ENCODE measurements around the gene MTHFR. TPM values are rescaled to one million over a fixed set of nuclear protein-coding genes. Genes with fewer than 3 reads are reported as not detected.

MTHFR gene
- total RNA-seq (10 to 100 TPM; 16.8 to 38.3 (median 27.9) TPM), polyA plus RNA-seq (10 to 100 TPM in 2 of 3 donors, 1 to 10 TPM in 1; 6.6 to 34.6 (median 13.6) TPM)

DNA sequence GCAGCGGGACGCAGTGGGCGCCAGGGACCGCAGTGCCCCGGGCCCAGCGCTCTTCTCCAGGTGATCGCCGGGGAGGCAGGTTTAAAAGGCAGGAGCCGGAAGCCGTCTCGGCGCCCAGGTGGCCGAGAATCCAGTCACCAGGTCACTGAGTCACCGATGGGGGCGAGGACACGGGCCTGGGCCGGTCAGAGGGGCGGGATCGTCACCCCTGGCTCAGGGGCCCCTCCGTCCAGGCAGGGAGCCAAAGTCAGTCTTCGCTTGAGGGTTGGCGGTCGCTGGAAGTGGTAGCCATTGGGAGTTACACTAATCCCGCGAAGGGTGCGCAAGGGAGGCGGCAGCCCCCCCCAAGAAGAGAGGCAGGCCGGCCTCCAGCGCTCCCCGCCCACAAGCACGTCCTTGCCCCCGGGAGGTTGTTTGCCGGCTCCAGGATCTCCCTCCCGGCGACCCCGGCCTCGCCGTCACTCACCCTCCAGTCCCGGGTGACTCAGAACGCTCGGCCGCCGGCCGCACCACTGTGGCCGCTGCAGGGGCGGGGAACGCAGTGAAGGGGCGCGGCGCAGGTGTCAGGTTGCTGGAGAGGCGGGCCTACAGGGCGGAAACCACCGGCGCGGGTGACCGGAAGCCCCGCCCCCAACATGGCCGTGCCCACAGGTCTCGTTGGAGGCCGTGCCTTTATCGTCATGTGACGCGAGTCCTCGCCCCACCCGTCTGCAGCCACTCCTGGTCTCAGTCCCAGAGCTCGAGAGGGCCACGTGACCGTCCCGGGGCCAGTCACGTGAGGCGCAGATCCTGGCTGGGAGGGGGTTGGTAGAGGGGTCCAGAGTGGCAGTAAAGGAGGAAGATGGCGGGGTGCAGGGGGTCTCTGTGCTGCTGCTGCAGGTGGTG is at the start of gene MTHFR, which contains the start of gene CLCN6:
TSS of gene MTHFR (minus strand) at position 543 of the 885 bp plus-strand sequence. CDS start 2,848 bp downstream, outside the sequence.
TSS of gene CLCN6 (plus strand) at position 770 of the 885 bp plus-strand sequence. CDS start at position 842, 72 bp downstream.
- H3K4me1 ChIP-seq = peaks cover 0 to 61% (median 60%) of the 10 kb centered on the region in 4 donors
- H3K36me3 ChIP-seq = peaks cover under 1 to 36% (median 10%) of the 10 kb centered on the region in 4 donors
- DNase-seq = peak; percentile 100
- peak within 1 kb of the TSS; percentile 95 to 99 (median 97) for H3K27ac ChIP-seq
- peak within 1 kb of the TSS; percentile 77 to 90 (median 80) for H3K4me3 ChIP-seq
- 0 to 1% methylated on average over 72 of the region's 72 CpGs for WGBS, 2 donors
- no peaks in the 10 kb centered on the region for H3K27me3 ChIP-seq
- intact Hi-C loops (cut with DNase I) = loop anchor here (10.0 kb wide), 1 partner anchor 531 kb away; the partner anchor contains the start of gene UBIAD1
- H3K9me3 ChIP-seq = no peaks in the 10 kb centered on the region
- TF ChIP-seq EP300 (IDR thresholded peaks at IDR 0.05) = peak in 2 of 4 donors; percentile 34 to 96
- peak; percentile 98 to 99 (median 98) for TF ChIP-seq POLR2AphosphoS5 (IDR thresholded peaks at IDR 0.05)
- TF ChIP-seq, protein P1, sequence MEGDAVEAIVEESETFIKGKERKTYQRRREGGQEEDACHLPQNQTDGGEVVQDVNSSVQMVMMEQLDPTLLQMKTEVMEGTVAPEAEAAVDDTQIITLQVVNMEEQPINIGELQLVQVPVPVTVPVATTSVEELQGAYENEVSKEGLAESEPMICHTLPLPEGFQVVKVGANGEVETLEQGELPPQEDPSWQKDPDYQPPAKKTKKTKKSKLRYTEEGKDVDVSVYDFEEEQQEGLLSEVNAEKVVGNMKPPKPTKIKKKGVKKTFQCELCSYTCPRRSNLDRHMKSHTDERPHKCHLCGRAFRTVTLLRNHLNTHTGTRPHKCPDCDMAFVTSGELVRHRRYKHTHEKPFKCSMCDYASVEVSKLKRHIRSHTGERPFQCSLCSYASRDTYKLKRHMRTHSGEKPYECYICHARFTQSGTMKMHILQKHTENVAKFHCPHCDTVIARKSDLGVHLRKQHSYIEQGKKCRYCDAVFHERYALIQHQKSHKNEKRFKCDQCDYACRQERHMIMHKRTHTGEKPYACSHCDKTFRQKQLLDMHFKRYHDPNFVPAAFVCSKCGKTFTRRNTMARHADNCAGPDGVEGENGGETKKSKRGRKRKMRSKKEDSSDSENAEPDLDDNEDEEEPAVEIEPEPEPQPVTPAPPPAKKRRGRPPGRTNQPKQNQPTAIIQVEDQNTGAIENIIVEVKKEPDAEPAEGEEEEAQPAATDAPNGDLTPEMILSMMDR (IDR thresholded peaks at IDR 0.05) = no peak
- TF ChIP-seq POLR2A (IDR thresholded peaks at IDR 0.05) = peak; percentile 92 to 98

DNA sequence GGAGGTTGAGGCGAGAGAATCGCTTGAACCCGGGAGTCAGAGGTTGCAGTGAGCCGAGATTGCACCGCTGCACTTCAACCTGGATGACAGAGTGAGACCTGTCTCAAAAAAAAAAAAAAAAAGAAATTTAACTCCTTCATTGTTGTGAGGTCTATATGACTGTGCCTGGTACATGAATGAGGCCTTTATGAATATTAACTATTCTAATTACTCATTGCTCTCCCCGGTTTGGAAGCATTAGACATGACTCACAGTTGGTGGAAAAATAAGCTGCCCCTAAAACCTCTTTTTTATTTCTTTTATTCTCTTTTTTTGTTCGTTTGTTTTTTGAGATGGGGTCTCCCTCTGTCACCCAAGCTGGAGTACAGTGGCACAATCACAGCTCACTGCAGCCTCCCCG is 49.7 kb upstream of the MTHFR start:
- no peak for DNase-seq
- 59 to 75% methylated on average over 8 of the region's 8 CpGs for WGBS, 2 donors
- H3K4me1 ChIP-seq = peaks cover 0 to 6% (median 3%) of the 10 kb centered on the region in 4 donors
- H3K36me3 ChIP-seq = no peaks in the 10 kb centered on the region
- H3K27me3 ChIP-seq = peaks cover 17 to 49% (median 29%) of the 10 kb centered on the region in 3 donors
- intact Hi-C loops (cut with DNase I) = no loop called here
- no peak for TF ChIP-seq POLR2AphosphoS5 (IDR thresholded peaks at IDR 0.05)
- no peak for TF ChIP-seq EP300 (IDR thresholded peaks at IDR 0.05)
- TF ChIP-seq, protein P1 (IDR thresholded peaks at IDR 0.05) = no peak
- TF ChIP-seq POLR2A (IDR thresholded peaks at IDR 0.05) = no peak
- no peak overlapping the region for H3K4me3 ChIP-seq
- H3K9me3 ChIP-seq = no peaks in the 10 kb centered on the region
- H3K27ac ChIP-seq = no peak overlapping the region

DNA sequence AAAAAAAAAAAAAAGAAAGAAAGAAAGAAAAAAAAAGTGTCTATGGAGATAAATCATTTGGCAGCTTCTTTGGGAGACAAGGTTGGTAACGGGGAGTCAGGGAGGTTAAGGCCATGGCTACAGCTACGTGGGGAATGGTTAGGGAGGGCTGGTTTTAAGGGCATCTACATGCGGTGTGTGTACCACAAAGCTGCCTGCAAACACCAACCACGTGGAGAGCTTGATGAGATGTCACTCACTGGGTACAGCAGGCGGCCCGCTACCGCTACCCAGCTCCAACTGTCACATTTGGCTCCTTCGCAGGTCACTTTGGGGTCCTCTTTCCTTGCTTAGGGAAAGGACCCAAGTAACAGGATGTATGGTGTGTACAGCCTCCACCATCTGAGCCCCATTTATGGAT is 48.8 kb upstream of the MTHFR start:
- H3K27ac ChIP-seq = no peak overlapping the region
- no peak overlapping the region for H3K4me3 ChIP-seq
- intact Hi-C loops (cut with DNase I) = no loop called here
- DNase-seq = no peak
- 54% methylated on average over 8 of the region's 8 CpGs for WGBS, 2 donors
- peaks cover 14 to 40% (median 21%) of the 10 kb centered on the region in 3 donors for H3K27me3 ChIP-seq
- TF ChIP-seq POLR2A (IDR thresholded peaks at IDR 0.05) = no peak
- TF ChIP-seq EP300 (IDR thresholded peaks at IDR 0.05) = no peak
- TF ChIP-seq, protein P1 (IDR thresholded peaks at IDR 0.05) = no peak
- no peak for TF ChIP-seq POLR2AphosphoS5 (IDR thresholded peaks at IDR 0.05)
- H3K9me3 ChIP-seq = no peaks in the 10 kb centered on the region
- H3K36me3 ChIP-seq = no peaks in the 10 kb centered on the region
- peaks cover 0 to 6% (median 3%) of the 10 kb centered on the region in 4 donors for H3K4me1 ChIP-seq

DNA sequence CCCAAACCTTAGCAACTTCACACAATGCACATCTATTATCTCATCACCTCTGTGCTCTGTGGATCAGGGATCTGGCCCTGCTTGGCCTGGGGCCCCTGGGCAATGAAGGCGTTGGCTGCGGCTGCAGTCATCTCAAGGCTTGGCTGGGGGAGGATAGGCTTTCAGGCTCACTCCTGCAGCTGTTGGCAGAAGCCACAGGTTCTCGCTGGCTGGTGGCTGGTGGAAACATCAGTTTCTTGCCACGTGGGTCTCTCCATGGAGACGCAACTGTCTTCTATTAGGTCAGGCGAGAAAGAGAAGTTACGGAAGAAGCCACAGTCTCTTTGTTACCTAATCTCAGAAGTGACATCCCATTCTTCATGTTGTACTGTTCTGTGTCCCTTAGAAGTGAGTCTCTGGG is 45.4 kb upstream of the MTHFR start:
- Histone ChIP-seq H3K27me3 (peaks cover 0 to 8% (median 0%) of the 10 kb centered on the region in 3 donors), H3K36me3 (peaks cover 0 to 8% (median 0%) of the 10 kb centered on the region in 4 donors), H3K27ac (no peak overlapping the region), H3K4me3 (no peak overlapping the region), H3K9me3 (no peaks in the 10 kb centered on the region), H3K4me1 (no peaks in the 10 kb centered on the region)
- WGBS, 2 donors = 74 to 76% methylated on average over 7 of the region's 7 CpGs
- DNase-seq = no peak
- intact Hi-C loops (cut with DNase I) = no loop called here
- TF ChIP-seq EP300 (IDR thresholded peaks at IDR 0.05) (no peak), POLR2AphosphoS5 (IDR thresholded peaks at IDR 0.05) (no peak), POLR2A (IDR thresholded peaks at IDR 0.05) (no peak)
- TF ChIP-seq, protein P1 (IDR thresholded peaks at IDR 0.05) = no peak

Data from sigmoid colon (tissue), 7 donors.